Neural cell (in vitro differentiated cells): ENCODE data around the gene OTP. TPM values are rescaled to one million over a fixed set of nuclear protein-coding genes. Genes with fewer than 3 reads are reported as not detected.
"Not testable (repeated sequence)": the region's sequence is repeated elsewhere in the genome, so short reads cannot be mapped to it uniquely, and the experiment has no call there.

Experiments used
- H2AFZ ChIP-seq: fragments of 200-600, 300-800 bp; sonication (generic), shearing (Covaris generic); 2 replicates; pipeline ENCODE4 v1.6.0; 2014; ENCODE audit warnings: low read depth, mild to moderate bottlenecking, antibody characterized with exemption, low read length, moderate library complexity
- H3F3A ChIP-seq: fragments of 200-600 bp; shearing (Covaris generic); 2 replicates; pipeline ENCODE4 v1.6.1; 2016; ENCODE audit warnings: mild to moderate bottlenecking, moderate library complexity, mixed read lengths, antibody characterized with exemption, low read length; ENCODE audit not compliant: insufficient read depth, poor library complexity, severe bottlenecking
- H3K27ac ChIP-seq: fragments of 200-600, 300-800 bp; sonication (generic), shearing (Covaris generic); 2 replicates; pipeline ENCODE4 v1.5.1; 2014; ENCODE audit warnings: mild to moderate bottlenecking, low read length, moderate library complexity
- H3K27me3 ChIP-seq: fragments of 300-800, 200-600 bp; sonication (generic), shearing (Covaris generic); 2 replicates; pipeline ENCODE4 v1.6.0; 2014; ENCODE audit warnings: mild to moderate bottlenecking, low read depth, low read length, moderate library complexity; ENCODE audit not compliant: insufficient read depth
- H3K36me3 ChIP-seq: fragments of 300-800, 200-600 bp; sonication (generic), shearing (Covaris generic); 2 replicates; pipeline ENCODE4 v1.5.1; 2014; ENCODE audit warnings: mild to moderate bottlenecking, antibody characterized with exemption, low read length, moderate library complexity; ENCODE audit not compliant: insufficient read depth
- H3K4me2 ChIP-seq: fragments of 300-800, 200-600 bp; sonication (generic), shearing (Covaris generic); 2 replicates; pipeline ENCODE4 v1.6.0; 2014; ENCODE audit warnings: mild to moderate bottlenecking, low read length
- H3K4me3 ChIP-seq: fragments of 300-800, 200-600 bp; sonication (generic), shearing (Covaris generic); 2 replicates; pipeline ENCODE4 v1.5.1; 2014; ENCODE audit warnings: mild to moderate bottlenecking, low read length, moderate library complexity
- H3K79me2 ChIP-seq: fragments of 200-600 bp; shearing (Covaris generic); replicated peaks from 2 replicates; pipeline ENCODE4 v1.6.0; 2014; ENCODE audit warnings: mild to moderate bottlenecking, low read length, moderate library complexity; ENCODE audit not compliant: insufficient read depth
- H3K9ac ChIP-seq: fragments of 300-800, 200-600 bp; sonication (generic), shearing (Covaris generic); 2 replicates; pipeline ENCODE4 v1.6.1; 2016; ENCODE audit warnings: mild to moderate bottlenecking, low read length, mixed read lengths
- H3K9me2 ChIP-seq: fragments of 200-600 bp; shearing (Covaris generic); 2 replicates; pipeline ENCODE4 v1.6.1; 2016; ENCODE audit warnings: mild to moderate bottlenecking, low read length, mixed read lengths; ENCODE audit not compliant: insufficient read depth
- H3K9me3 ChIP-seq: fragments of 200-600, 300-800 bp; sonication (generic), shearing (Covaris generic); 2 replicates; pipeline ENCODE4 v1.6.1; 2016; ENCODE audit warnings: mild to moderate bottlenecking, mixed run types, low read length, moderate library complexity, mixed read lengths
- H4K20me1 ChIP-seq: fragments of 200-600 bp; shearing (Covaris generic); 2 replicates; pipeline ENCODE4 v1.6.1; 2016; ENCODE audit warnings: mild to moderate bottlenecking, mixed run types; ENCODE audit not compliant: insufficient read depth
- EP300 ChIP-seq: fragments of 450-650 bp; conservative IDR thresholded peaks from 2 replicates; pipeline ENCODE4 v1.6.1; 2014; ENCODE audit warnings: antibody characterized with exemption, mild to moderate bottlenecking, moderate library complexity; ENCODE audit not compliant: poor library complexity, severe bottlenecking
- EZH2 ChIP-seq: fragments of 200-600, 300-800 bp; shearing (Covaris generic), sonication (generic); IDR thresholded peaks from 2 replicates; pipeline ENCODE4 v1.6.1; 2014; ENCODE audit warnings: antibody characterized with exemption, low read length, borderline replicate concordance, mild to moderate bottlenecking; ENCODE audit not compliant: insufficient read depth, poor library complexity, severe bottlenecking
- MXI1 ChIP-seq: fragments of 450-650 bp; conservative IDR thresholded peaks from 2 replicates; pipeline ENCODE4 v1.6.1; 2014; ENCODE audit warnings: antibody characterized with exemption, mild to moderate bottlenecking; ENCODE audit not compliant: poor library complexity, severe bottlenecking
- POLR2AphosphoS5 ChIP-seq: IDR thresholded peaks from 2 replicates; pipeline ENCODE4 v1.6.1; 2012
- RAD21 ChIP-seq: fragments of 450-650 bp; conservative IDR thresholded peaks from 2 replicates; pipeline ENCODE4 v1.6.1; 2014; ENCODE audit warnings: antibody characterized with exemption, mild to moderate bottlenecking, moderate library complexity
- SMC3 ChIP-seq: fragments of 450-650 bp; conservative IDR thresholded peaks from 2 replicates; pipeline ENCODE4 v1.6.1; 2014; ENCODE audit warnings: antibody characterized with exemption, mild to moderate bottlenecking, moderate library complexity; ENCODE audit not compliant: poor library complexity
- TAF1 ChIP-seq: IDR thresholded peaks from 2 replicates; pipeline ENCODE4 v1.6.1; 2012; ENCODE audit warnings: low read depth
- polyA plus RNA-seq: library from polyadenylated mRNA; depleted of rRNA; stranded (reverse); fragments of >200 nt; gene quantifications from 2 replicates; pipeline ENCODE4 v1.2.3, GENCODE V29; 2014
- TF ChIP-seq, protein P1 (sequence below): fragments of 450-650 bp; IDR thresholded peaks from 2 replicates; pipeline ENCODE4 v1.5.1; 2014; ENCODE audit warnings: antibody characterized with exemption, mild to moderate bottlenecking, moderate library complexity; ENCODE audit not compliant: poor library complexity, severe bottlenecking
- TF ChIP-seq, protein P2 (sequence below): IDR thresholded peaks from 2 replicates; pipeline ENCODE4 v1.6.1; 2012; ENCODE audit warnings: borderline replicate concordance

OTP gene
- polyA plus RNA-seq, 1 donor from 2014 or later: not detected

DNA sequence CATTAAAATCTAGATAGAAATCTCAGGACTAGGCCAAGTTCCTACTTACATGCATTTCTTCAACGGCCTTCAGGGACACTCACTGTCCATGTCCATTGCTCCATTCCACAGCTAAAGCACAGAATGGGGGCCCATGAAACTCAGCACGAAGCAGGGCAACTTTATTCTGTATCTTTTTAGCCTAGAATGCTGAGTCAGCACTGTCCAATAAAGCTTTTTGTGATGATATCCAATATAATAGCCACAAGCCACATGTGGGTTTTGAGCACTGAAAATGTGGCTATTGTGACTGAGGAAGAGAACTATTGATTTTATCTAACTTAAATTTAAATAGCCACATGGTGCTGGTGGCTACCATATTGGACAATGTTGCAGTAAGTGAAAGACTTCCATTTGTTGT is 21.6 kb downstream of the OTP start:
- Histone ChIP-seq H3K4me2 (no peak overlapping the region), H3K9me3 (no peaks in the 10 kb centered on the region), H2AFZ (no peak overlapping the region), H3K4me3 (no peak overlapping the region), H4K20me1 (no peaks in the 10 kb centered on the region), H3K79me2 (no peaks in the 10 kb centered on the region), H3K9ac (no peak overlapping the region), H3K27me3 (peaks cover 16% of the 10 kb centered on the region), H3F3A (no peaks in the 10 kb centered on the region), H3K36me3 (no peaks in the 10 kb centered on the region), H3K9me2 (no peaks in the 10 kb centered on the region), H3K27ac (no peak overlapping the region)
- TF ChIP-seq TAF1 (no peak), POLR2AphosphoS5 (no peak), MXI1 (no peak), SMC3 (no peak), RAD21 (no peak), EZH2 (no peak)

DNA sequence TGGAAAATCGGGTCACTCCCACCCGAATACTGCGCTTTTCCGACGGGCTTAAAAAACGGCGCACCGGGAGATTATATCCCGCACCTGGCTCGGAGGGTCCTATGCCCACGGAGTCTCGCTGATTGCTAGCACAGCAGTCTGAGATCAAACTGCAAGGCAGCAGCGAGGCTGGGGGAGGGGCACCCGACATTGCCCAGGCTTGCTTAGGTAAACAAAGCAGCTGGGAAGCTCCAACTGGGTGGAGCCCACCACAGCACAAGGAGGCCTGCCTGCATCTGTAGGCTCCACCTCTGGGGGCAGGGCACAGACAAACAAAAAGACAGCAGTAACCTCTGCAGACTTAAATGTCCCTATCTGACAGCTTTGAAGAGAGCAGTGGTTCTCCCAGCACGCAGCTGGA is 29.6 kb downstream of the OTP start:
- H3K79me2 ChIP-seq, H2AFZ ChIP-seq, H3K9me2 ChIP-seq, H4K20me1 ChIP-seq, H3K36me3 ChIP-seq, H3K4me2 ChIP-seq, H3K9me3 ChIP-seq, H3K9ac ChIP-seq, H3K4me3 ChIP-seq, H3F3A ChIP-seq, H3K27me3 ChIP-seq, H3K27ac ChIP-seq: not testable (repeated sequence)

DNA sequence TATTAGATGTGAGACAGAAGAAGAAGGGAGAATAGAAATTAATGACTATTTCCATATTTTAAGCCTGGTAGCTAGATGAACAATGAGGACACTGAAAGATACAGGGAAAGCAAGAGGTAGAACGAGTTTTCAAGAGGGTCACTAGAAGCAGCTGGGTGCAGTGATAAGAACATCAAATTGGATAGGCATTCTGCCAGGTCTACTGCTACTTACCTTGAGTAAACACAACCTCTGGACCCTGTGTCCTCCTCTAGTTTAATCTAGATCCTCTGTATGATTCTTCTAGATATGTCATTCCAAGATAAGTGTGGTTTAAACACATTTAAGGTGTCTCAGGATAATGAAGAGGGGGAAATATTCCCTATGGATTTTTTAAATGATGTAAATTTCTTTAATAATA is 31.2 kb downstream of the OTP start:
- Histone ChIP-seq H3K9me2 (no peaks in the 10 kb centered on the region), H3K36me3 (no peaks in the 10 kb centered on the region), H3K27ac (no peak overlapping the region), H3K9me3 (no peaks in the 10 kb centered on the region), H3K79me2 (no peaks in the 10 kb centered on the region), H4K20me1 (no peaks in the 10 kb centered on the region), H3K27me3 (no peaks in the 10 kb centered on the region), H3K9ac (no peak overlapping the region), H2AFZ (no peak overlapping the region), H3K4me2 (no peak overlapping the region), H3F3A (no peaks in the 10 kb centered on the region), H3K4me3 (no peak overlapping the region)
- TF ChIP-seq EZH2: no peak
- no peak for TF ChIP-seq POLR2AphosphoS5
- TF ChIP-seq, protein P1, sequence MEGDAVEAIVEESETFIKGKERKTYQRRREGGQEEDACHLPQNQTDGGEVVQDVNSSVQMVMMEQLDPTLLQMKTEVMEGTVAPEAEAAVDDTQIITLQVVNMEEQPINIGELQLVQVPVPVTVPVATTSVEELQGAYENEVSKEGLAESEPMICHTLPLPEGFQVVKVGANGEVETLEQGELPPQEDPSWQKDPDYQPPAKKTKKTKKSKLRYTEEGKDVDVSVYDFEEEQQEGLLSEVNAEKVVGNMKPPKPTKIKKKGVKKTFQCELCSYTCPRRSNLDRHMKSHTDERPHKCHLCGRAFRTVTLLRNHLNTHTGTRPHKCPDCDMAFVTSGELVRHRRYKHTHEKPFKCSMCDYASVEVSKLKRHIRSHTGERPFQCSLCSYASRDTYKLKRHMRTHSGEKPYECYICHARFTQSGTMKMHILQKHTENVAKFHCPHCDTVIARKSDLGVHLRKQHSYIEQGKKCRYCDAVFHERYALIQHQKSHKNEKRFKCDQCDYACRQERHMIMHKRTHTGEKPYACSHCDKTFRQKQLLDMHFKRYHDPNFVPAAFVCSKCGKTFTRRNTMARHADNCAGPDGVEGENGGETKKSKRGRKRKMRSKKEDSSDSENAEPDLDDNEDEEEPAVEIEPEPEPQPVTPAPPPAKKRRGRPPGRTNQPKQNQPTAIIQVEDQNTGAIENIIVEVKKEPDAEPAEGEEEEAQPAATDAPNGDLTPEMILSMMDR: no peak
- no peak for TF ChIP-seq MXI1
- TF ChIP-seq, protein P2, sequence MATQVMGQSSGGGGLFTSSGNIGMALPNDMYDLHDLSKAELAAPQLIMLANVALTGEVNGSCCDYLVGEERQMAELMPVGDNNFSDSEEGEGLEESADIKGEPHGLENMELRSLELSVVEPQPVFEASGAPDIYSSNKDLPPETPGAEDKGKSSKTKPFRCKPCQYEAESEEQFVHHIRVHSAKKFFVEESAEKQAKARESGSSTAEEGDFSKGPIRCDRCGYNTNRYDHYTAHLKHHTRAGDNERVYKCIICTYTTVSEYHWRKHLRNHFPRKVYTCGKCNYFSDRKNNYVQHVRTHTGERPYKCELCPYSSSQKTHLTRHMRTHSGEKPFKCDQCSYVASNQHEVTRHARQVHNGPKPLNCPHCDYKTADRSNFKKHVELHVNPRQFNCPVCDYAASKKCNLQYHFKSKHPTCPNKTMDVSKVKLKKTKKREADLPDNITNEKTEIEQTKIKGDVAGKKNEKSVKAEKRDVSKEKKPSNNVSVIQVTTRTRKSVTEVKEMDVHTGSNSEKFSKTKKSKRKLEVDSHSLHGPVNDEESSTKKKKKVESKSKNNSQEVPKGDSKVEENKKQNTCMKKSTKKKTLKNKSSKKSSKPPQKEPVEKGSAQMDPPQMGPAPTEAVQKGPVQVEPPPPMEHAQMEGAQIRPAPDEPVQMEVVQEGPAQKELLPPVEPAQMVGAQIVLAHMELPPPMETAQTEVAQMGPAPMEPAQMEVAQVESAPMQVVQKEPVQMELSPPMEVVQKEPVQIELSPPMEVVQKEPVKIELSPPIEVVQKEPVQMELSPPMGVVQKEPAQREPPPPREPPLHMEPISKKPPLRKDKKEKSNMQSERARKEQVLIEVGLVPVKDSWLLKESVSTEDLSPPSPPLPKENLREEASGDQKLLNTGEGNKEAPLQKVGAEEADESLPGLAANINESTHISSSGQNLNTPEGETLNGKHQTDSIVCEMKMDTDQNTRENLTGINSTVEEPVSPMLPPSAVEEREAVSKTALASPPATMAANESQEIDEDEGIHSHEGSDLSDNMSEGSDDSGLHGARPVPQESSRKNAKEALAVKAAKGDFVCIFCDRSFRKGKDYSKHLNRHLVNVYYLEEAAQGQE: no peak
- no peak for TF ChIP-seq EP300
- TF ChIP-seq SMC3: no peak
- no peak for TF ChIP-seq TAF1
- no peak for TF ChIP-seq RAD21
